HG03066 (cell line): ENCODE measurements around the gene SKP2.
"Not testable (repeated sequence)": the region's sequence is repeated elsewhere in the genome, so short reads cannot be mapped to it uniquely, and the experiment has no call there.

ENCODE experiments used
- ATAC-seq: cut with Tn5 transposase; IDR thresholded peaks from one replicate; pipeline ENCODE4 v1.9.1; 2021; ENCODE audit warnings: low read depth; ENCODE audit not compliant: unreplicated experiment

The SKP2 gene

GRCh38 chr5:36151434-36152323, at the start of gene SKP2, which contains the start of gene LMBRD2:
TSS of gene SKP2 (plus strand) at chr5:36152111. CDS start at chr5:36152263, 152 bp downstream.
TSS of gene LMBRD2 (minus strand) at chr5:36151887. CDS start at chr5:36143349, 8,538 bp downstream.
- peak; percentile 97 for ATAC-seq

- no peak for ATAC-seq
Observed at GRCh38 chr5:36105819-36106218, 46.1 kb upstream of the SKP2 start.

- no peak for ATAC-seq
Observed at GRCh38 chr5:36108758-36109460, 43.0 kb upstream of the SKP2 start.

GRCh38 chr5:36111238-36111637, 40.7 kb upstream of the SKP2 start:
- ATAC-seq: no peak

- ATAC-seq: no peak
Observed at GRCh38 chr5:36125868-36126267, 26.0 kb upstream of the SKP2 start.

- no peak for ATAC-seq
Observed at GRCh38 chr5:36128795-36129194, 23.1 kb upstream of the SKP2 start.

- ATAC-seq: not testable (repeated sequence)
Observed at GRCh38 chr5:36129666-36130065, 22.2 kb upstream of the SKP2 start.

GRCh38 chr5:36133009-36133408, 18.9 kb upstream of the SKP2 start:
- ATAC-seq: not testable (repeated sequence)

- no peak for ATAC-seq
Observed at GRCh38 chr5:36135988-36136387, 15.9 kb upstream of the SKP2 start.

- no peak for ATAC-seq
Observed at GRCh38 chr5:36136581-36136980, 15.3 kb upstream of the SKP2 start.

GRCh38 chr5:36138900-36139683, 12.8 kb upstream of the SKP2 start:
- no peak for ATAC-seq

- no peak for ATAC-seq
Observed at GRCh38 chr5:36145311-36145710, 6.6 kb upstream of the SKP2 start.

GRCh38 chr5:36146390-36146789, 5.5 kb upstream of the SKP2 start:
- ATAC-seq: no peak

GRCh38 chr5:36147681-36148080, 4.2 kb upstream of the SKP2 start:
- ATAC-seq: no peak

- ATAC-seq: peak; percentile 33
Observed at GRCh38 chr5:36150676-36151433, 1.1 kb upstream of the SKP2 start.

GRCh38 chr5:36152324-36153297, 700 bp downstream of the SKP2 start:
- peak; percentile 0 for ATAC-seq

- no peak for ATAC-seq
Observed at GRCh38 chr5:36153298-36153677, 1.4 kb downstream of the SKP2 start.

GRCh38 chr5:36153726-36154125, 1.8 kb downstream of the SKP2 start:
- no peak for ATAC-seq

- no peak for ATAC-seq
Observed at GRCh38 chr5:36155291-36155690, 3.4 kb downstream of the SKP2 start.
